OCI-M1 (cell line): ENCODE results near the gene VPS13C.
"Not testable (repeated sequence)": the region's sequence is repeated elsewhere in the genome, so short reads cannot be mapped to it uniquely, and the experiment has no call there.

ENCODE experiments used
- DNase-seq: peaks from one replicate; lab custom pipeline; 2025; lab: John Stamatoyannopoulos, UW

Gene VPS13C

GRCh38 chr15:62069551-62069950 is 9.3 kb upstream of the VPS13C start:
- DNase-seq: no peak

GRCh38 chr15:62068810-62069167 is 8.5 kb upstream of the VPS13C start:
- no peak for DNase-seq

DNA sequence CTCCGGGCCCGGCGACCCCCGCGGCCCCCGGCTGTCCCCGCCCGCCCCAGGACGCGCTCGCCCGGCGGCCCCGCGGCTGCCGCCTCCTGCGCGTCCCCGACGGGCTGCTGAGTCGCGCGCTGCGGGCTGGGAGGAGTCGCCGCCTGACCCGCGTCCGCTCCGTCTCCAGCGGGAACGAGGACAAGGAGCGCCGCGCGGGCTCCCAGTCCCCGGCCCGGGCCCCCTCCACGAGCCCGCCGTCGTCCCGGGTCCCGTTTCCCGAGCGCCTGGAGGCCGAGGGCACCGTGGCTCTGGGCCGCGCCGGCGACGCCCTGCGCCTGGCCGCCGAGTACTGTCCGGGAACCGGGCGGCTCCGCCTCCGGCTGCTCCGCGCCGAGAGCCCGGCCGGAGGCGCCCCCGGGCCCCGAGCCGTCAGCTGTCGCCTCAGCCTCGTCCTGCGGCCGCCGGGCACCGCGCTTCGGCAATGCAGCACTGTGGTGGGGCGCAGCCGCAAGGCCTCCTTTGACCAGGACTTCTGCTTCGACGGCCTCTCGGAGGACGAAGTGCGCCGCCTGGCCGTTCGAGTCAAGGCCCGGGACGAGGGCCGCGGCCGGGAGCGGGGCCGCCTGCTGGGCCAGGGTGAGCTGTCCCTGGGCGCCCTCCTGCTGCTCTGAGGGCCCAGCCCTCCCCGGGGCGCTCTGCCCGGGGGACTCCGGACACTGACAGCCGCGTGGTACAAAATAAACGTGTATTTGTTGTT is 8.0 kb upstream of the VPS13C start:
- DNase-seq: peak; percentile 39

DNA sequence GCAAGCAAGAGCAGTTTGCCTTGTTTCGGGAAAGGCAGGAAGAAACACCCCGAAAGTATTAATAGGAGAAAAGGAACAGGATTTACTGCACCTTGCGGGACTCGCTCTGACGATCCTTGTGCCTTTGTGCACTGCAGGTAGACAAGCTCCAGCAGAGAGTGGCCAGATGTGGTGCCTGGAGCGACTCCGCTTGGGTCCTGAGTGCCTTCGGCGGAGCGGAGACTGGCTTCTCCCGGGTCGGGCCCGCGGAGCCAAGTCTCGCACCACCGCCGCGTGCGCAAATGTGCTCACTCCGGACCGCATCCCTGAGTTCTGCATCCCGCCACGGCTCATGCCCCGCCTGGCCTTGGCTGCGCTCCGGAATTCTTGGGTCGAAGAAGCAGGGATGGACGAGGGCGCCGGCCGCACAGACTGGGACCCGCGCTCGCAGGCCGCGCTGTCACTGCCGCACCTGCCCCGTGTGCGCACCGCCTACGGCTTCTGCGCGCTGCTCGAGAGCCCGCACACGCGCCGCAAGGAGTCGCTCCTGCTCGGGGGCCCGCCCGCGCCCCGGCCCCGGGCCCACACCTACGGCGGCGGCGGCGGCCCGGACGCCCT is 7.3 kb upstream of the VPS13C start:
- DNase-seq: no peak

DNA sequence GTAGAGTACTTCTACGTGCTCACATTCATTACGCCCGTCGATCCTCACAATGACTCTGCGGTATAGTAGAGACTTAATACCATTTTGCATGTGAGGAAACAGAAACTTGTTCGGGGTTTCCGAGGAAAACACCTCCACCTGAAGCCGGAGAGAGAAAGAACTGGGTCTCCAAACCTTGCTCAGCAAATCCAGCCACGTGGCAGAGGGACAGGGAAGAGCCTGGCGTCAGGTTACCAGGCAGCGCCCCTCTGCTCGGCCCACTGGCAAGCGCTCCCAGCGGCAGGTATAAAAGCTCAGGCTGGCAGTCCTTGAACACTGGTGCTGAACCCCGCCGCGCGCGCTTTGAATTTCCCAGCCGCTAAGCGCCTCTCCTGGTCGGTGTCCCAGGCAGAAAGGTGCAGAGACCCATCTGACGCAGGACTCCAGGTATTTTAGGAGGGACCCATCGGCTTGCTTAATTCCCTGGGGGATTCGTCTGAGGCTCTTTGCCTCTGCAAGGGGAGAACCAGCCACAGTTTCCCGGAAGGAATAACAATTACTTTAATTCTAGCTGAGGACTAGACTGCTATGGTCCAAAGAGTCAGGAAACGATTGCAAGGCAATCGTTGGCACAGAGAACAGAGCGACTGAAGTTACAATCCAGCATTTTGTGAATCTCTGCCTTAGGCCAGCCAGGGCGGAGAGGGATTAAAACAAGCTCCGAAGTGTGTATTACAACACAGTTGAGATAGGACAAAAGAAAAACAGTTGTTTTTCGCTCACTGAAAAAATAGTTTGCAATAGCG is 6.6 kb upstream of the VPS13C start, which contains the start of gene C2CD4A:
TSS of gene C2CD4A (plus strand) at position 315 of the 785 bp plus-strand sequence. CDS start 637 bp downstream, outside the sequence.
- no peak for DNase-seq

DNA sequence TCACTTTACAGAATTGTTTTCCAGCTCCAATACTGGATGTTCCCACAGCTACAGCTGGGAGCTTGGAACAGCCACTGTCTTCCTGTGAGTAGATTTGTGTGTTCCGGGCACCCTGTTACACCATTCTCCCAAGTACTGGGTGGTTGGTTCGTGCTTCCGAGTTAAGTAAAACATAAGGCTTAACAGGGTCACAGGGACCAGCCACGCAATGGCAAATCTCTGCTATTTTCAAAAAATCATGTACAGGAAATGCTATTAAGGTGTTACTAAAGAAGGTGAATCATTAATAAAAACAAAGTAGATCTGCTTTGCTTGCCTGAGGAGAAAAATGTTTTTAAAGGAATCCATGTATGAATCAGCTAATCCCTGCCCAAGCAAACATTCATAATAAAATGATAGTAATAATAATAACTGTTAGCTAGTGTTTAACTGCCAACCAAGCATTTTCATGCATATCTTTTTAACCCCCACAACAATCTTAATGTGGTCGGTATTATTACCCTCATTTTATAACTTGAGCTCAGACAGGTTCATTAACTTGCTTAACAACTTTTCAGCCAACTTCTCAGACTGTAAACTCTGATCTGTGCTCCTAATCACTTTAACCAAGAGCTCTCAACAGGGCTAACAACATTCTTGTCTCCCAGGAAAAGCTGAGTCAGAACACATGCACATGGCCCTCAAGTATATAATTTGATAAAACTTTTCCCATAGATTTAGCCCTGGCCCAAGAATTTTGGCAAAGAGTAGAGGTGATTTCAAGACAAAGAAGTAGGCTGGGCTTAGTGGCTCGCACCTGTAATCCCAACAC is 3.8 kb upstream of the VPS13C start:
- DNase-seq: no peak

DNA sequence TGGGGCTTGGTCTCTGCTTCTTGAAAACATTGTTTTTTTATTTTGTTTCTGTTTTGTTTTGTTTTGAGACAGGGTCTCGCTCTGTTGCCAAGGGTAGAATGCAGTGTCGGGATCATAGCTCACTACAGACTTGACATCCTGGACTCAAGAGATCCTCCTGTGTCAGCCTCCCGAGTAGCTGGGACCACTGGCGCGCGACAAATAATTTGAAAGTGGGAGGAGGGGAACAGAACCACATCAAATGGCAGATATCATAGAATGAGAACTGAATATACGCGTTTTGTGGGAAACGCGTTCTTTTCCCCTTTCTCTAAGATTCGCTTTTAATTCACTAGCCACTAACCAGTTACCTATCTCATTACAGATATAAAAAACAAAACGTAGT is 641 bp upstream of the VPS13C start:
- DNase-seq: no peak

DNA sequence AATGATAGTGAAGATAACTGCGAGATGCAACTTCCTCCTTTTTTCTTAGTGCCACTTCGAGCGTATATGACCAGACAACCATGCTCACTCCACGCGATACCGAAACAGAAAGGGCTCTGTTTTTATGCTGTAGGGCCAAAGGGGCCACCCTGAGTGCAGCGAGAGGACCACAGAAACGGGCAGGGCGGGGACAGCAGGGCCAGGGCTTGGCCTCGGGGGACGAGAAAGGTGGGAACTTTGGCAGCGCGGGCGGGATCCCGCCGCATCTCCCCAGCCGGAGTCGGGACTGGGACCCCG is 483 bp downstream of the VPS13C start:
- peak; percentile 93 for DNase-seq

GRCh38 chr15:62059108-62059815 is 985 bp downstream of the VPS13C start:
- peak; percentile 47 for DNase-seq

DNA sequence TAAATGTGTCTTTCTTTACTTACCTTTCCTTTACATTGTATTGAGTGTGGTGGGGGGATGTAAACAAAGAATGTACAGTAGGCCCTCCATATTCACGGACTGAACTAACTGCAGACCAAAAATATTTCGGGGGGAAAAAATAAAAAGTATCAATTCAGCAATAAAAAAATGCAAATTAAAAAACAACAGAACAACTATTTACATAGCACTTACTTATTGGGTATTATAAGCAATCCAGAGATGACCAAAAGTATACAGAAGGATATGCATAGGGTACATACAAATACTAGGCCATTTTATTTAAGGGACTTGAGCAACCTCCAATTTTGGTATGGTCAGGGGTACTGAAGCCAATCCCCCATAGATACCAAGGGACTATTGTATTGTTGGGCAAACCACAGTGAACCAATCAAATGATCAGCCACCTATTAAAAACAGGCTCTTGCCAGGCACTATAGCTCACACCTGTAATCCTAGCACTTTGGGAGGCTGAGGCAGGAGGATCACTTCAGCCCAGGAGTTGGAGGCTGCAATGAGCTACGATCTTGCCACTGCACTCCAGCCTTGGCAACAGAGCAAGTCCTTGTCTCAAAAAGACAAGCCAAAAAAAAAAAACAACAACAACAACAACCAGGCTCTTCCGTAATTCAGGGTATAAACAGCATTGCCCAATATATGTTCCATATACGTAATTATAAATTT is 1.8 kb downstream of the VPS13C start:
- DNase-seq: no peak

DNA sequence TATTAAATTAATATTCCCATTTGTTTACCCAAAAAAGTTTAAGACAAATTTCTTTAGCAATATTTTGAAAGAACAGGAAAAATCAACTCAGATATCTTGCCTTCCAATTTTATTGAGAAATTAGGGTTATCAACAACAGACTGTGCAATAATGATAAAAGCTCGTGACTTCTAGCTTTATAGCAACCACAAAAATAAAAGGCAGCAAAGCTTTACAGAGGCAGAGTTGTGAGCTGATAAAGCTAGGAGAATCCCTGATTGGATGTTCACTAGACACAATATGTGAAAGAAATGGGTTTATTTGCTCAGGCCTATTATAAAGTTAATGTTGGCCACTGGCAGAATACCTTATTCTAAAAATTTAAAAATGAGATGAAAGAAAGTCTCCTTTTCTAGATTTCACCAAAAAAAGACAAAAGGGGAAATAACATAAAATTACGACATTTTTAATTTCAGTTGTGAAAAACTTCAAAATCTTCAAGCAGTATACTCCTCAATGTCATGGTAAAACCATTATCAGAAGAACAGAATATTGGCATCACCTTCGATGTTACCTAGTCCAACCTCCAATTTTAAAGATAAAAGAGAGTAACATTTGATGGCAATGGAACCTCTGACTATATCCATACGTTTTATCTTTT is 2.8 kb downstream of the VPS13C start:
- DNase-seq: peak; percentile 46

DNA sequence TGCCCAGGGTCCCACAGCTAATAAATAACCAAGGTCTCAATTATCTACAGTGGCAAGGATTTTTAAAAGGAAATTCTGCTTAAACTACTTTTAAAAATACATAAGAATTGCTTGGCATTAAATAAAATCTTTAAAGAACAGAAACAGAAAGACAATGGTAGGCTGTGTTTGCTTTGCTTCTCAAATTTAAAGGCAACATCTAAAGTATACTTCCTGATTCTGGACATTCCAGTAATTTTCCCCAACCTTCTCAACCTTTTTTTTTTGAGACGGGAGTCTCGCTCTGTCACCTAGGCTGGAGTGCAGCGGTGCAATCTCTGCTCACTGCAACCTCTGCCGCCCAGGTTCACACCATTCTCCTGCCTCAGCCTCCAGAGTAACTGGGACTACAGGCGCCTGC is 5.3 kb downstream of the VPS13C start:
- DNase-seq: no peak

GRCh38 chr15:62053439-62054085 is 6.7 kb downstream of the VPS13C start:
- DNase-seq: no peak

DNA sequence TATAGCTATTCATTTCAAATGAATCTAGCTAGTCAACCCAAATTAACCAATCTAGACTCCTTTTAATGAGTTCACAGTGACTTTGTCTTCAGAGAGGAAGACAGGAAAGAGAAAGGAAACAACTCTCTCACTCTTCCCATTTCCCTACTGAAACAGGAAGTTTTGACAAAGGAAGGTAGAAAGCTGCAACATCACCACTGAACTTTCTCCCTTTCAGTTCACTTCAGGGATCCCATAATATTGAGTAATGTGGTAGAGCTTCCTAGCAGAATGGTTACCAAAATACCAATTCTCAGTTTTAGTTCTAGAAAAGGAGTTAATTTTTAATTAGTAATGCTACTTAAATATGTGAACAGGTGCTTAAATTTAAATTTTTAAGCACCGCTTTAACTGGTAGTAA is 7.5 kb downstream of the VPS13C start:
- no peak for DNase-seq

GRCh38 chr15:62051166-62051565 is 9.1 kb downstream of the VPS13C start:
- DNase-seq: no peak

- DNase-seq: peak; percentile 58
Observed at GRCh38 chr15:62050115-62050514, 10.1 kb downstream of the VPS13C start.

DNA sequence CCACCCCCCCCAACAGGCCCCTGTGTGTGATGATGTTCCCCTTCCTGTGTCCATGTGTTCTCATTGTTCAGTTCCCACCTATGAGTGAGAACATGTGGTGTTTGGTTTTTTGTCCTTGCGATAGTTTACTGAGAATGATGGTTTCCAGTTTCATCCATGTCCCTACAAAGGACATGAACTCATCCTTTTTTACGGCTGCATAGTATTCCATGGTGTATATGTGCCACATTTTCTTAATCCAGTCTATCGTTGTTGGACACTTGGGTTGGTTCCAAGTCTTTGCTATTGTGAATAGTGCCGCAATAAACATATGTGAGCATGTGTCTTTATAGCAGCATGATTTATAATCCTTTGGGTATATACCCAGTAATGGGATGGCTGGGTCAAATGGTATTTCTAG is 12.0 kb downstream of the VPS13C start:
- DNase-seq: not testable (repeated sequence)

GRCh38 chr15:62047282-62047827 is 12.9 kb downstream of the VPS13C start:
- peak; percentile 85 for DNase-seq

DNA sequence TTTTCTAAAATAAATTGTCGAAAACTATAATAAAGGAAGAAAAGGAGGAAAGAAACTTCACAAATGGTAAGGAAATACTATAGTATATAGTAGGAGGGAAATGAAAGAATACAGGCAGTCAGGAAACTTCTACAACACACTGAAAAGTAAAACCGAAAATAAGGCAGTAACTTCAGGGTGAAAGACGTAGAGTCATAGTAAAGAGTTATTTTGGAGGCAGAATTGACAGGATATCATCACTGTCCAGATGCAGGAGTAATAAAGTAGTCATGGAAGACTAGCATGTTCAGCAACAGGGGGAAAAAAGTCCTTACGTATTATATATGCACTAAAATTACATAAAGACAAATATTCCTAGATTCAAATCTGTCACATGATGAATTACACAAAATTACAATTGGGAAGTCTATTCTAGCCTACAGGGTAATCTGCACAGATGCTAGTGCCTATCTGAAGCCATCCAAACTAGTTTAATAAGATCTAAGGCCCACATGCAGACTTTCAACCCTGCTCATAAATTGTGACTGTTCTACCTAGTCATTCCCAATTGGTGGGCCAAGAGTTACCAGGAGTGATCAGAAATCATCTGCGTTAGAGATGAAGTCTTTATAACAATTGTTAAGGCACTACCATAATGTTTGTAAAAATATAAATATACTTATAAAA is 14.0 kb downstream of the VPS13C start:
- DNase-seq: peak; percentile 47
